GM12878 (cell line): ENCODE results near the gene PADI1. TPM values are rescaled to one million over a fixed set of nuclear protein-coding genes. Genes with fewer than 3 reads are reported as not detected.

Experiments
- ATAC-seq: fragments of 200-7000 bp; cut with Tn5 transposase; 3 replicates; pipeline ENCODE4 v1.9.1; 2020; ENCODE audit warnings: mild to moderate bottlenecking, moderate library complexity
- BruUV-seq: library from RNA; stranded (reverse); fragments of 400-500 nt; replicated peaks from 2 replicates; lab custom pipeline; 2021; lab: Mats Ljungman, UMichigan
- CTCF ChIA-PET: fragments of 300-600 bp; sonication (Branson Sonifier 250); formaldehyde crosslinking; extraction: SDS; loops from one replicate; lab custom pipeline; 2021; ENCODE audit warnings: inconsistent platforms; lab: Yijun Ruan, JAX
- POLR2A ChIA-PET: fragments of 350-600 bp; formaldehyde crosslinking; extraction: SDS; loops from one replicate; lab custom pipeline; 2021; ENCODE audit warnings: inconsistent platforms; lab: Charles Lee
- RAD21 ChIA-PET: fragments of 300-600 bp; sonication (Branson Sonifier 250); formaldehyde crosslinking; loops from one replicate; lab custom pipeline; 2023; ENCODE audit warnings: antibody characterized with exemption; ENCODE audit not compliant: unreplicated experiment; lab: Charles Lee
- SMC1A ChIA-PET: fragments of 300-600 bp; sonication (Branson Sonifier 250); formaldehyde crosslinking; loops from one replicate; lab custom pipeline; 2023; ENCODE audit not compliant: unreplicated experiment, uncharacterized antibody; lab: Charles Lee
- DNase-seq: peaks from one replicate; pipeline ENCODE4 v3.0.0-alpha.2; 2011; ENCODE audit warnings: low read depth, low spot score
- FAIRE-seq: peaks from 3 replicates; lab custom pipeline; 2011; peaks lifted over from hg19 to GRCh38; lab: Jason Lieb, UNC
- H2AFZ ChIP-seq: 2 replicates; pipeline ENCODE4 v1.6.0; 2011; ENCODE audit warnings: low read depth, low read length, control low read depth; ENCODE audit not compliant: control insufficient read depth
- H3K27ac ChIP-seq: 2 replicates; pipeline ENCODE4 v1.5.1; 2011; ENCODE audit warnings: control low read depth; ENCODE audit not compliant: control insufficient read depth, insufficient read depth
- H3K27me3 ChIP-seq, 2 experiments: replicated peaks in 1 of 2; 2 replicates each; pipeline versions ENCODE4 v1.6.0 to v1.6.1; 2011; ENCODE audit warnings: low read length in 1 of 2; ENCODE audit not compliant: control insufficient read depth in 2 of 2, insufficient read depth in 2 of 2
- H3K36me3 ChIP-seq, 2 experiments: 2 replicates each; pipeline ENCODE4 v1.5.1; 2011; ENCODE audit warnings: low read length in 1 of 2; ENCODE audit not compliant: control insufficient read depth in 2 of 2, insufficient read depth in 2 of 2
- H3K4me1 ChIP-seq: 2 replicates; pipeline ENCODE4 v1.6.1; 2011; ENCODE audit warnings: mild to moderate bottlenecking, low read length, moderate library complexity, mixed read lengths; ENCODE audit not compliant: control insufficient read depth, insufficient read depth
- H3K4me2 ChIP-seq: 2 replicates; pipeline ENCODE4 v1.6.0; 2011; ENCODE audit warnings: control low read depth; ENCODE audit not compliant: control insufficient read depth, insufficient read depth
- H3K4me3 ChIP-seq: fragments of 200-600 bp; sonication (generic); 2 replicates; pipeline ENCODE4 v1.5.1; 2016
- H3K79me2 ChIP-seq: 2 replicates; pipeline ENCODE4 v1.6.0; 2011; ENCODE audit warnings: low read length; ENCODE audit not compliant: control insufficient read depth, insufficient read depth
- H3K9ac ChIP-seq: 2 replicates; pipeline ENCODE4 v1.8.0; 2011; ENCODE audit warnings: low read length, control low read depth, mixed read lengths; ENCODE audit not compliant: control insufficient read depth, insufficient read depth
- H3K9me3 ChIP-seq: replicated peaks from 3 replicates; pipeline ENCODE4 v1.5.1; 2011; ENCODE audit warnings: mild to moderate bottlenecking, low read length; ENCODE audit not compliant: control insufficient read depth, insufficient read depth
- H4K20me1 ChIP-seq: 2 replicates; pipeline ENCODE4 v1.6.0; 2011; ENCODE audit not compliant: control insufficient read depth, insufficient read depth
- ASH2L ChIP-seq: fragments of 300-600, 200-600 bp; sonication (generic); IDR thresholded peaks from 2 replicates; pipeline ENCODE4 v1.6.1; 2017; ENCODE audit warnings: low read depth, mild to moderate bottlenecking, borderline replicate concordance
- CREM ChIP-seq: IDR thresholded peaks from 2 replicates; pipeline ENCODE4 v1.6.1; 2014; ENCODE audit warnings: antibody characterized with exemption, low read depth
- EZH2 ChIP-seq: IDR thresholded peaks from 2 replicates; pipeline ENCODE4 v1.6.1; 2012; ENCODE audit warnings: low read depth, mild to moderate bottlenecking, control low read depth, inconsistent platforms, low read length, borderline replicate concordance; ENCODE audit not compliant: control insufficient read depth
- HCFC1 ChIP-seq: fragments of 150-350 bp; IDR thresholded peaks from 2 replicates; pipeline ENCODE4 v1.6.1; 2014; ENCODE audit warnings: low read length
- IKZF2 ChIP-seq, 2 experiments: fragments of 450-650 bp; IDR thresholded peaks; 2 replicates each; pipeline ENCODE4 v1.6.1; 2017; ENCODE audit warnings: mild to moderate bottlenecking in 2 of 2, moderate library complexity in 2 of 2
- NFXL1 ChIP-seq: fragments of 450-650 bp; IDR thresholded peaks from 2 replicates; pipeline ENCODE4 v1.6.1; 2017; ENCODE audit warnings: antibody characterized with exemption, mild to moderate bottlenecking, borderline replicate concordance
- NFYA ChIP-seq: IDR thresholded peaks from 2 replicates; pipeline ENCODE4 v1.6.1; 2011; ENCODE audit warnings: low read depth, mild to moderate bottlenecking, low read length, improper control_type of control experiment, borderline replicate concordance
- NFYB ChIP-seq: IDR thresholded peaks from 2 replicates; pipeline ENCODE4 v1.6.1; 2011; ENCODE audit warnings: low read depth, mild to moderate bottlenecking, low read length, improper control_type of control experiment, moderate library complexity; ENCODE audit not compliant: insufficient read depth
- RCOR1 ChIP-seq: conservative IDR thresholded peaks from 2 replicates; pipeline ENCODE4 v1.6.1; 2012; ENCODE audit warnings: low read depth, low read length, improper control_type of control experiment
- REST ChIP-seq: IDR thresholded peaks from 2 replicates; pipeline ENCODE4 v1.6.1; 2012; ENCODE audit warnings: mild to moderate bottlenecking, low read depth, low read length
- TCF12 ChIP-seq: IDR thresholded peaks from 2 replicates; pipeline ENCODE4 v1.6.1; 2011; ENCODE audit warnings: low read depth, mild to moderate bottlenecking, low read length
- USF1 ChIP-seq: IDR thresholded peaks from 2 replicates; pipeline ENCODE4 v1.6.1; 2011; ENCODE audit warnings: borderline replicate concordance, low read depth, mild to moderate bottlenecking, moderate library complexity, mixed read lengths, low read length; ENCODE audit not compliant: insufficient read depth; ENCODE audit errors: extremely low read length
- YBX1 ChIP-seq: fragments of 450-650 bp; IDR thresholded peaks from 2 replicates; pipeline ENCODE4 v1.6.1; 2016; ENCODE audit warnings: antibody characterized with exemption
- ZNF24 ChIP-seq: fragments of 450-650 bp; IDR thresholded peaks from 2 replicates; pipeline ENCODE4 v1.6.1; 2017; ENCODE audit warnings: antibody characterized with exemption, mild to moderate bottlenecking
- ZNF384 ChIP-seq: IDR thresholded peaks from 2 replicates; pipeline ENCODE4 v1.6.1; 2012; ENCODE audit warnings: low read depth, mild to moderate bottlenecking, low read length, improper control_type of control experiment, borderline replicate concordance
- ZNF592 ChIP-seq: fragments of 450-650 bp; IDR thresholded peaks from 2 replicates; pipeline ENCODE4 v1.6.1; 2017; ENCODE audit warnings: mild to moderate bottlenecking, moderate library complexity
- WGBS: methylation state at CpG from one replicate; pipeline ENCODE4 v1.1.6; 2016; ENCODE audit warnings: low lambda C conversion rate; ENCODE audit not compliant: insufficient replicate concordance, insufficient coverage; ENCODE audit errors: missing lambda C conversion rate; 5-methylcytosine and 5-hydroxymethylcytosine counted together
- in situ Hi-C: fragments of 300-500 bp; cut with MboI; formaldehyde crosslinking; loops from 9 replicates; pipeline ENCODE4 v1.14.3; 2018; ENCODE audit warnings: mixed read lengths
- intact Hi-C: fragments of 100-400 bp; cut with micrococcal nuclease; formaldehyde crosslinking; loops from one replicate; pipeline ENCODE4 v1.14.2; 2022; ENCODE audit not compliant: unreplicated experiment
- polyA plus RNA-seq, 11 experiments: library from polyadenylated mRNA; depleted of rRNA in 4 of 11; unstranded in 6 of 11; stranded (reverse) in 5 of 11; fragments of >200 nt; fragmentation: Nextera tagmentation in 4 of 11; fragmentation: Illumina TruSeq in 1 of 11; extraction: Ambion mirVana in 4 of 11; extraction: Trizol in 1 of 11; gene quantifications; 1 replicate in 1 of 11; 2 replicates in 10 of 11; pipeline versions ENCODE4 v1.2.1 to v1.2.3, GENCODE V29; 2011 to 2016; ENCODE audit warnings: inconsistent platforms in 2 of 11, missing spikeins in 2 of 11, low read depth in 1 of 11
- total RNA-seq, 4 experiments: library from RNA; depleted of rRNA in 3 of 4; stranded (reverse); fragments of >200 nt in 3 of 4; fragmentation: Illumina TruSeq in 1 of 4; extraction: Trizol in 1 of 4; gene quantifications; 2 replicates each; pipeline versions ENCODE4 v1.2.1 to v1.2.3, GENCODE V29; 2013 to 2021

The PADI1 gene
- total and polyA plus RNA-seq, 10 of the 15 experiments (the other 5 are each of a cell fraction or from before 2014, with no cell fraction given) = 0.05 TPM; not detected in 9

GRCh38 chr1:17170571-17170970 is 34.4 kb upstream of the PADI1 start (continued):
- TF ChIP-seq YBX1 = no peak

GRCh38 chr1:17173217-17173616 is 31.7 kb upstream of the PADI1 start:
- SMC1A ChIA-PET = no interaction called here
- in situ Hi-C loops = no loop called here
- ATAC-seq (no peak), DNase-seq (no peak), FAIRE-seq (no peak)
- CTCF ChIA-PET = no interaction called here
- Histone ChIP-seq H3K27ac (no peak overlapping the region), H3K9ac (no peak overlapping the region), H3K36me3 (no peaks in the 10 kb centered on the region), H3K4me2 (no peak overlapping the region), H3K9me3 (peaks cover 4% of the 10 kb centered on the region; the same call in 2 of the 3 replicates), H3K4me3 (no peak overlapping the region), H4K20me1 (no peaks in the 10 kb centered on the region), H3K4me1 (no peaks in the 10 kb centered on the region), H3K27me3 (no peaks in the 10 kb centered on the region), H3K79me2 (no peaks in the 10 kb centered on the region), H2AFZ (no peak overlapping the region)
- BruUV-seq = no TSS peak
- POLR2A ChIA-PET = no interaction called here
- intact Hi-C loops = no loop called here
- RAD21 ChIA-PET = no interaction called here
- WGBS = 2% methylated on average over 3 of the region's 3 CpGs
- TF ChIP-seq EZH2 (no peak), ZNF592 (no peak), ASH2L (no peak), IKZF2 (IDR thresholded peaks at IDR 0.05) (no peak), RCOR1 (no peak), USF1 (no peak), ZNF384 (no peak), NFXL1 (no peak), TCF12 (no peak), CREM (no peak), ZNF24 (no peak), NFYB (no peak), HCFC1 (no peak), NFYA (no peak), REST (no peak)
